ENCODE measurements around the gene ZNF747.
A peak's percentile ranks its signal among the peaks of the same experiment; 100 is the strongest.

The ZNF747 gene
- total RNA-seq = 14.7 to 17.9 reads per million in 2 experiments

DNA sequence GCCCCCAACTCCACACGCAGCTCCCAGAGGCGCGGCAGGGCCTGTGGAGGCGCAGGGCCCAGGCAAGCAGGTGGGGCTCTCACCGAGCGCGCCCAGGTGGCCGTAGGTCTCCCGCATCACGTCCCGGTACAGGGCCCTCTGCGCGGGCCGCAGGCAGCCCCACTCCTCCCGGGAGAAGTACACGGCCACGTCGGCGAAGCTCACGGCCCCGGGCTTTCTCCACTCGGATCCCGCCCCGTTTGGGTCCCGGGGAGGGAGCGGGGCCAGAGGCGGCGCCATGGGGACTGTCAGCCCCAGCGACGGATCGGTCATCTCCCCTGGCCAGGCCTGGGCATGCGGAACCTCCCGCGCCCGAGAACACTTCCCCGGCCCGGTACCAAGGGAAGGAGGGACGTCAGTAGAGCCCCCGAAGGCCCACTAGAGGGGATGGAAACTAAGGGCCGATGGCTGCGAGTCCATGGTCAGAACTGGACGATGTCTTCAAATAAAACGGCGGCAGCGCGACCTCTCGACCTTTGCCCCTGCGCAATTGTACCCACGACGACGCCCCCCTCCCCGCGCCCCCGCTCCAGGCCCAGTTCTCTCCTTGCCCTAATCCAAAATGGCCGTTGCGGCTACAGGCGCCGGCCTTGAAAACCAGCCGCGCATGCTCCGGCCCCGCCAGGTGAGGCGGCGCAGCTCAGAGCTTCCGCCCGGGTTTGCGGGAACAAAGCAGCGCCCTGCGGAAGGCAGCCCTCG lies at the start of gene ZNF747:
ZNF747 (minus strand) TSS at position 491 of the 738 bp plus-strand sequence; CDS start at position 312, 179 bp downstream.
- peak; percentile 87 for DNase-seq (ENCODE audit: low read depth)

DNA sequence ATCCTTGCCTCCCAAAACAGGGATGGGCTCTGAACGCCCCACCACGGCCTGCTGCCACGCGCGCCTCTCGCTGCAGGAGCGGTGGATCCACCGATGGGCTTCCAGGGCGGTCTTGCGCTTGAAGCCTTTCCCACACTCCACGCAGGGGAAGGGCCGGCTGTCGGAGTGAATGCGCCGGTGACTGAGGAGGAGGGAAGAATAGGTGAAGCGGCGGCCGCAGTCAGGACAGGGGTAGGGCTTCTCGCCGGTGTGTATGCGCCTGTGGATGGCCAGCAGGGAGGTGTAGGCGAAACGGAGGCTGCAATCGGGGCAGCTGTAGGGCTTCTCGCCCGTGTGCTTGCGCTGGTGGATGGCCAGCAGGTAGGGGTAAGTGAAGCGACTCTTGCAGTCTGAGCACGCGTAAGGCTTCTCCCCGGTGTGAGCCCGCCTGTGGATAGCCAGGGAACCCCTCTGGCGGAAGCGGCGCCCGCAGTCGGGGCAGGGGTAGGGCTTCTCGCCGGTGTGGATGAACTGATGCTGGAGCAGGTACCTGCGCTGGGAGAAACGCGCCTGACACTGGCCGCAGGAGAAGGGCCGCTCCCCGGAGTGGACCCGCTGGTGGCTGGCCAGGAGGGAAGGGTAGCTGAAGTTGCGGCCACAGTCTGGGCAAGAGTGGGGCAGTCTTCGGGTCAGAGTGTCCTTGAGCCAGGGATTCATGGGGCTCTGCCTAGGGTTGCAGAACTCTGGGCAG lies 48.1 kb upstream of the ZNF747 start:
- DNase-seq (ENCODE audit: low read depth) = no peak

DNA sequence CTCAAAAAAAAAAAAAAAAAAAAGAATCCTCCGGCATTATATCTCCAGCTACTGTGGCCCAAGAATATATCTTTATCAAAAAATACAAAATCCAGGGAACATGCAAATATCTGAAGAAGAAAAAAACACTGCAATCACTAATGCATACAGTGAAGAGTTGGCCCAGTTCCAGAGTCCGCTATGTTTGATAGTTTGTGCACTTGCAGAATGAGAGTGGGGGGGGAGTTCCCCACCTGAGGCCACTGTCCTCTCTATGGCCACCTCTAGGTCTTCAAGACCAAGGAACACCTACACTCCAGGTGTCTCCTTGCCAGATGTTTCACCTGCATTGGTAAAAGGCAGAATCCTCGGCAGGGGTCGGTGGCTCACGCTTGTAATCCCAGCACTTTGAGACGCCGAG lies 46.8 kb upstream of the ZNF747 start:
- no peak for DNase-seq (ENCODE audit: low read depth)

DNA sequence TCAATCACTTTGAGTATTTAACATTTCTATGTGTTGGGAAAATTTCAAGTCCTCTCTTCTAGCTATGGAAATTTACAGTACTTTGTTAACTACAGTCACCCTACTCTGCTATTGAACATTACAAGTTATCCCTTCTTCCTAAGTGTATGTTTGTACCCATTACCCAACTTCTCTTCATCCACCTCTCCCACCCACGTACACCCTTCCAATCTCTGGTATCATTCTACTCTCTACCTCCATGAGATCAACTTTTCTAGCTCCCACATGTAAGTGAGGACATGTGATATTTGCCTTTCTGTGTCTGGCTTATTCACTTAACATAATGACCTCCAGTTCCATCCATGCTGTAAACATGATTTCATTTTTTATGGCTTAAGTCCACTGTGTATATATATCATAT lies 40.0 kb upstream of the ZNF747 start:
- DNase-seq (ENCODE audit: low read depth) = no peak

GRCh38 chr16:30571445-30572322 lies 37.0 kb upstream of the ZNF747 start, which contains the start of gene ZNF688:
Gene ZNF688, minus strand, starts transcription at chr16:30571714. Its CDS starts 85 bp downstream, at chr16:30571629.
- peak; percentile 93 for DNase-seq (ENCODE audit: low read depth)

DNA sequence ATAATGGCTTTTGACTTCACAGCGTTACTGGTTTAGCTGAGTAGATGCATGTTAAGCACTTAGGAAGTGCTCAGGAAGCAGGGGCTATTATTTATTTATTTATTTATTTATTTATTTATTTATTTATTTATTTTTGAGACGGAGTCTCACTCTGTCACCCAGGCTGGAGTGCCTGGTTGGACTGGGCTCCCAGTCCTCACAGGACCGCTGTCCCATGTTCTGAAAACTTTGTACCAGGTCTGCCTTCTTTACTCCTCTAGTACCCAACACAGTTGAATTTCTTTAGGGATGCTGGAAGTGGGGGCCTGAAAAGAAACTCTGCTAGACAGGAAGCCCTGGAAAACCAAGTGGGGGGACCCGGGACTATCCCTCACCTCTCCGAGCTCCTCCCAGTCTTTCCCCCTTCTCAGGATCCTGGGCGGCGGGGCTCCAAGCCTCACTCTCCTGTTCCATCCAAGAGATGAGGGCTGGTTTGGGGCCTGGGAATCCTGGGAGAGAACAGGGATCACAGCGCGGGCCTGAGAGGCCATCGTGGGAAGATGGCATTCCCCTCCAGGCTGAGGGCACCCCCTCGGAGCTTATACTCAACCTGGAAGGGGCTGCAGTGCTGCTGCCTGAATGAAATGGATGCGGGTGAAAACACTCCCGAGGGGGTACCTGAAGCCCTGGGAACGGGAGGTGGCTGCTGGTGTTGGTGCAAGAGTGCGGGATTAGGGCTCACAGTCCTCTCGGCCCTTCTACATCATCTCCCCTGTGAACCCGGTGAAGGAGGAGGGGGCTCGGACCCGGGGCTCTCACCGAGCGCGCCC lies 36.2 kb upstream of the ZNF747 start:
- no peak for DNase-seq (ENCODE audit: low read depth)

DNA sequence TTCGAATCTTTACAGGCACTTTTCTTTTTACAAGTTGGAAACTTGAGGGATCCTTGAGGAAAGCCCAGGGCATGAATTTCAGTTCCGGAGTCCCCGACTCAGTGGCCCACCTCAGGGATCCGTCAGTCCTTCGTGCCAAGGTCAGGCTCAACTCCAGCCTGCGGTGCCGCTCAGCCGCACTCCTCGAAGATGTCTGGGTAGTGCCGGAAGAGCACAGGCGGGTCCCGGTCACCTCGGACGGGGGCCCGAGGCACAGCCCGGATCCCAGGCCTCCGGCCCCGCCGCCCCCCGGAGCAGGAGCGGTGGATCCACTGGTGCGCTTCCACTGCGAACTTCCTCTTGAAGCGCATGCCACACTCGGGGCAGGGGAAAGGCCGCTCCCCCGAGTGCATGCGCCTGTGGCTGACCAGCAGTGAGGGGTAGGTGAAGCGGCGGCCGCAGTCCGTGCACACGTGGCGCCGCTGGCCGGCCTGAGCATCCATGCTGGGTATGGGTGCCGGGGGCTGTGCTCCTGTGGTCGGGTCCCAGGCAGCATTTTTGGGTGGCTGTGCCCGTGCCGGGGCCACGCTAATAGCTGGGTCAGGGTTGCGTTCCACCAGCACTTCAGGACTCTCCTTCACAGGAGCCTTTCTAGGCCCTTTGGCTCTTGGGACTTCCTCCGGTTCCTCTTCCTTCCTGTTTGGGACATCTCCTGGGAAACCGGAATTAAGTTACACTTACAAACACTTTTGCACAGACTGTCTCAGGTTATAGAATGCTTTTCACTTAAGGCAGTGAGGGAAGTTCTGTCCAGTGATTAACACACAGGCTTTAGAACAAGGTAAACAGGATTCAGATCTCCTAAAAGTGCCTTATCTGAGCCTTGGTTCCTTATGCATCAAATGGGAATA lies 35.3 kb upstream of the ZNF747 start:
- DNase-seq (ENCODE audit: low read depth) = no peak

DNA sequence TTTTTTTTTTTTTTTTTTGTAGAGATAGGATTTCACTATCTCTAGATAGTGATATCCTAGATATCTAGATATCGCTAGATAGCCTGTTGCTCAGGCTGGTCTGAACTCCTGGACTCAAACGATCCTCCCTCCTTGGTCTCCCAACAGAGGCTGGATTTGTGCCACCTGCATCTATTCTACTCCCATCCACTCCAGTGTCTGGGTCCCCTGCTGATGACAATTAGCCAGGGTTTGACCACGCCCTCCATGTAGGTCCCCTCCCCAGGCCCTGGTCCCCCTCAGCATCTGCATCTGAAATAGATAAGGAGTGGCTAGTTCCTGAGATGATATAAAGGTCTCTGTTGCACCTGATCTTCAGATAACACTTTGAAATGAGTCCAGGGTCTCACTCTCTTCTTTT lies 34.6 kb upstream of the ZNF747 start:
- no peak for DNase-seq (ENCODE audit: low read depth)

DNA sequence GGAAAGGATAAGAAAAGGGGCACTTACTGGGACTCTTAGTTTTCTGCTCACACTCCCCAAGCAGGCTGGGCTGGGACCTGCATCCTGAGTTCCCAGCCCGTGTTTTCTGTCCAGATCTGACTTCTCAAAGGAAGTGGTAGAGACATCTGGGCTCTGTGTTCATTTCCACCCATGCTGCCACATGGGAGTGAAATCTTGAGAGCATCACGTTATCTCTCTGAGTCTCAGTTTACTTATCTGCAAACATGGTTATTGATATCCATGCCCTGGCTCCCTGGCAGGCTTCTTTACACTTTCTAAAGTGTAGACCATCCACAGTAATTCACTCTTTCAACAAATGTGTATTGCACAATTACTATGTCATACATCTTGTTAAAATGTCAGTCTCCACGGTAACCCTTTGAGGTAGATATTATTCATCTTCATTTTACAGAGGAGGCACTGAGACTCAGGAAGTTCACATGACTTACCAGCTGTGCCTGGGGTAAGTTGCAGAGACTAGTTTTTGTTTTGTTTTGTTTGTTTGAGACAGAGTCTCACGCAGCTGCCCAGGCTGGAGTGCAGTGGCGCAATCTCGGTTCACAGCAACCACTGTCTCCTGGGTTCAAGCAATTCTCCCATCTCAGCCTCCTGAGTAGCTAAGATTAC lies 33.5 kb upstream of the ZNF747 start:
- peak; percentile 37 for DNase-seq (ENCODE audit: low read depth)

DNA sequence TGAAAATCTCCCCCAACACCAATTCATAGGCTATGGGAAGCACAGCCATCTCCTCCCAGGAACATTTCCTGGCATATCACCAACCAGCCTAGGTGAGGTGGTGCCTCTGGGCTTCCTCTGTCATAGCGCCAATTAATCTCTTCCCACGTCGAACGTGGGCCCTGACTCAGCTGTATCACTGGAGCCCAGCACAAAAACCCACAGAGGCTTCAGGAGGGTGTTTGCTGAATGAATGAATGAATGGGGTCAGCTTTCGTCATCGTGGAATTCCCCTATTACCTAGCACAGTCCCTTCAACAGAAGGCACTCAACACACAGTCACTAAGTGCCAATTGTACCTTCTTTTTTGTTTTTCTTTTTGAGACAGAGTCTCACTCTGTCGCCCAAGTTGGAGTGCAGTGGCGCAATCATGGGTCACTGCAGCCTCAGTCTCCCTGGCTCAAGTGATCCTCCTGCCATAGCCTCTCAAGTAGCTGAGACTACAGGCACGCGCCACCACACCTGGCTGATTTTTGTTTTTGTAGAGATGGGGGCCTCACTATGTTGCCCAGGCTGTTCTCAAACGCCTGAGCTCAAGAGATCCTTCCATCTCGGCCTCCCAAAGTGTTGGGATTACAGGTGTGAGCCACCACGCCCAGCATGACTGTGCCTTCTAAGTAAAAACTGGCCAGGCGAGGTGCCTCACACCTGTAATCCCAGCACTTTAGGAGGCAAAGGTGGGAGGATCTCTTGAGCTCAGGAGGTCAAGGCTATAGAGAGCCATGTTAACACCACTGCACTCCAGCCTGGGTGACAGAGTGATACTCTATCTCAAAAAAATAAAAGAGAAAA lies 32.7 kb upstream of the ZNF747 start:
- DNase-seq (ENCODE audit: low read depth) = peak; percentile 53

GRCh38 chr16:30566531-30566930 lies 31.9 kb upstream of the ZNF747 start:
- no peak for DNase-seq (ENCODE audit: low read depth)

DNA sequence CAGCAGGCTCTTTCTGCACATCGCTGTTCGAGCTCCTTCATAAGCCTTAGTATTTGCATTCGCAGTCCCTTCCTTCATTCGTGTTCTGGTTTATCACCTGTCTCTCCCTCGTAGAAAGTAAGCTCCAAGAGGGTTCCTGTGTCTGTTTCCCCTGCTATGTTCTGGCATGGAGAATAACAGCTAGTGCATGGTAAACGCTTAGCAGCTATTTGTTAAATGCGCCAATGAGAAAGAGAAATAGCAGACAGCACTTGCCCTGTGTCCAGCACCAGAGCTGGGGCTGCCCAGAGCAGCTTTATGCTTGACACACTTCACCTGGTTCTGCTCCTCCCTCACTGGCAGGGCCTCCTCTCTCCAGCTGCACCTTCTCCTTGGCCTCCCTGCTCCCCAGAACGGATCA lies 31.3 kb upstream of the ZNF747 start:
- DNase-seq (ENCODE audit: low read depth) = no peak

DNA sequence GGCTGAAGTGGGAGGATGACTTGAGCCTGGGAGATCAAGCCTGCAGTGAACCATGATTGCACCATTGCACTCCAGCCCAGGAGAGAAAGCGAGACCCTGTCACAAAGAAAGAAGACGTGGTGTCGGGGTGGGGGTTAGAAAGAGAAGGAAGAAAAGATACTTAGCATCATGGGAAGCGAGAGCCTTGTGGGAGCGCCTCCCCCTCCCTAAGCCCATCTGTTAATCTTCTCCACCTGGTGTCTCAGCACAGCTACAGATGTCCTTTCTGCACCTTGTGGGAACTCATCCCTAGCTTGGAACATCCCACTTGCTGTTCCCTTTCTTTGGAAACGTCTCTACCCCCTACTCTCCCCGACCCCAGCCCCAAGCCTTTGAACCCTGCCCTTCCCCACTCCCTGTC lies 30.9 kb upstream of the ZNF747 start:
- DNase-seq (ENCODE audit: low read depth) = no peak

DNA sequence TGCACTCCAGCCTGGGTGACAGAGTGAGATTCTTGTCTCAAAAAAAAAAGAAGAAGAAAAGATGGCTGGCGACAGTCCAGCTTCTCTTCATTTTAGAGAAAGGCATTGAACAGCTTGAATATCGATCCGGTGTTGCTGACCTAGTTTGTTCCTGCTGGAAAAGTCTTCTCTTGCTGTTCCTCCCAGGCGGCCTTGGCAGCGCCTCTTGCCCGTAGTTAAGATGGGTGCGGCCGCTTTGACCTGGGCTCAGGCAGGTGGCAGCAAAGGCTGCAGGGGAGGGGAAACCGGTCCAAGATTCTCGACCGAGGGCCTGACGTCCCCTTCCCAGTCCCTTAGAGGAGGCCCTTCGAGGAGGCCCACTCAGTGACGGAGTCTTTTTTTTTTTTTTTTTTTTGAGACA lies 27.4 kb upstream of the ZNF747 start:
- no peak for DNase-seq (ENCODE audit: low read depth)

DNA sequence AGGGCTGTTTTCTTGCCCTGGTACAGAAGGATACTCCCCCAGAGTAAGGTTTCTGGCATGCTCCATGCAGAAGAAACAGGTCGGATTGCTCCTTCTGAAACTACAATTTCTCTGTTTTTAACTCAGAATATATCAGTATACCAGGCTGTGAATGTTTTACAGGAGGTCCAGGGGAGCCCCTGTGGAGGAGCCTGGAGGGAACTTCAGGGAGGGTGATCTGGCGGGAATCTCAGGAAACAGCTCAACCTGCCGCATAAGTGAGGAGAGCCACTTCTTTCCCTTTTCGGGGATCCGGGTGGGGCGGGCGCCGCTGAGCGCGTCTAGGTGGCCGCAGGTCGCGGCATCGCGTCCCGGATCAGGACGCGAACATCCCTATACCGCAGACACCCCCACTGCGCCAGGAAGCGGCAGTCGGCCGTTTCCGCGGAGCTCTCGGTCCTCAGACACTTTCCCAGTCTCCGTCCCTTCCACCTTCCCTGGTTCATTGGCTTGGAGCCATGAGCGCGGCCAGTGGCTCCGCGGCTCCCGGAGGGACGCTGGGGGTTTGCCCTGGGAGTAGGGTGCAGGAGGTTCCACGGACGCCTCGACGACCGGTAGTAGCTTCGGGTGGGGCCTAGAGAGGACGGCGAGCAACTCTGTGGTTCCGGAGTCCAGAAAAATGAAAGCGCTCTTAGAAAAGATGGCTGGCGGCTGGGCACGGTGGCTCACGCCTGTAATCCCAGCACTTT lies 26.6 kb upstream of the ZNF747 start:
- no peak for DNase-seq (ENCODE audit: low read depth)

GRCh38 chr16:30559690-30560089 lies 25.0 kb upstream of the ZNF747 start:
- no peak for DNase-seq (ENCODE audit: low read depth)

- no peak for DNase-seq (ENCODE audit: low read depth)
Observed at GRCh38 chr16:30558789-30559377, 24.2 kb upstream of the ZNF747 start.

All from T follicular helper cell (primary cell).